Activated CD4-positive, CD25-positive, alpha-beta regulatory T cell treated with anti-CD3 and anti-CD28 coated beads, Interleukin-2, amount 50 U/mL, for 72 hours (primary cell): ENCODE measurements around the gene GPR37.
A peak's percentile ranks its signal among the peaks of the same experiment; 100 is the strongest.

Source experiments
- DNase-seq: peaks from one replicate; pipeline ENCODE4 v3.0.0; 2021

The GPR37 gene

DNA sequence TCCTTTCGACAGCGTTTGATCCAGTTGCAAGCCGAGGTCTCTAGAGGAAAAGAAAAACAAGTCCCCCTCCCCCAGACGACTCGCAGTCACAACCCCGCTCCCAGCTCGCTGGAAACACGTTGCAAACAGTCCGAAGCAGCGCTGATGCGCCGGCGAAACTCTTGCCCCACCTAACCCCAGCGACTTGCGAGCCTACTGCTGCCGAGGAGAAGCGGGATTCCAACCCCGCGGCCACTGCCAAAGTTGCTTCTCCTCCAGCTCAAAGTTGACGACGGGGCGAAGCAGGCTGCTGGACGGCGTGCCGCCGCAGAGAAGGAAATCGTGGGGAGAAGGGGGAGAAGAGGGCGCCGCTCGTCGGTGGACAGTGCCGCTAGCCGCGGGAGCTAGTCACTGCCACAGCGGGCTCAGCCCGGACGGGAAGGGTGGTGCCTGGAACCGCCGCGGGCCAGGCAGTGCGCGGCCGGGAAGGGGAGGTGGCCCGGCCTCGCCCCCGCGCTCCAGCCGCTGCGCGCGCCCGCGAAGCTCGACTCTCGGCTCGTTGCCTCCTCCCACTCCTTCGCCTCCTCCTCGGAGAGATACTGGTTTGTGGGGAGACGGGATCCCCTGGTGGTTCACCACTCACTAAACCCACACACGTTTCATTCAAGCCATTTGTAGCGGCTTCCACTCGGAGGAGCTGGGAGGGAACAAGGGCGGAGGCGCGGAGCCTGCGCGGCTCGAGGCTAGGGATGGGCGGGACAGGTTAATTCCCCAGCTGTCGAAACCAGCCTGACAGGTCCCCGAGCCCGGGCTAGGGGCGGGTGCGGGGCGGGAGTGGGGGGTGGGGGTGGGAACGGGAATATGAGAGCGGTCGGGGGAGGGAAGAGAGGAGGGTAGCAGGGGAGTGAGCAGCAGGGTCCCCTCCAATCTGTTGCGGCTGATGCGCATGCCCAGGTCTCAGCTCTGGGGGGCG is at the start of gene GPR37:
Gene GPR37, minus strand, starts transcription at position 392 of the 952 bp plus-strand sequence. CDS start 816 bp downstream, outside the sequence.
- DNase-seq: peak; percentile 30

DNA sequence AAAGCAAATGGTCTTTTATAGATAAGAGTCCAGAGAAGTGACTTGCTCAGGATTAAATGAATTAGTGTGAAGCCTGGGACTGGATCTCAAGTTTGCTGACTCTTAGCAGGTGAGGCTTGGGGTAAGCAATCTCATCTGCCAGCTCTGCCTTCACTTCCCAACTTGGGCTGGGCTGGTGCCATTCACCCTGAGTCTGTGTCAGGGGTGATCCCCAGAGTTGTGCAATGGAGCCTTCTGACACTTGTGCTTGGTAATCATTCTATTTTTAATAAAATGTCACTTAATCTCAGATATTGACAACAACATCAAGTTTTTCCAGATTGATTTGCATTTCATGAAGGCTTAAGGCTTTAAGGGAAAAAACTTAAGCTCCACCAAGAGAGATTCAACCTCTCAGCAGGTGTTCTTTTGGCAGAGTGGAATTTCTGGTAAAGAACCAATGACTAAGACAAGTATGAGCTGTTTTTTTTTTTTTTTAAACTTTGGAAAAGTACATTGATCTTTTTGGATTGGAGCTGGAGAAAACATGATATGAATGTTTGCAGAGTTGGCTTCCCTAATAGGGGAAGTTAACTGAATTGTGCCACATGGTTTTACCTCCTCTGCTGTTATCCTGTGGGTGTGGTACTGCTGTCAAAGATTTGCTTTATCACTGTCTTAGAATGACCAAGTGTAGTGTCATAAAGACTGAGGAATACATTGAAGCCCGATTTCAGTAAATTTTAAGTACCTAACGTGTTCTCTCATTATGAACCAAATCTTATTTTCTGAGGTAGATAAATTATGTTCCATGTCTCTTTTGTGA is 48.6 kb upstream of the GPR37 start:
- DNase-seq: no peak

- DNase-seq: no peak
Measured at GRCh38 chr7:124812764-124813163, 47.2 kb upstream of the GPR37 start.

DNA sequence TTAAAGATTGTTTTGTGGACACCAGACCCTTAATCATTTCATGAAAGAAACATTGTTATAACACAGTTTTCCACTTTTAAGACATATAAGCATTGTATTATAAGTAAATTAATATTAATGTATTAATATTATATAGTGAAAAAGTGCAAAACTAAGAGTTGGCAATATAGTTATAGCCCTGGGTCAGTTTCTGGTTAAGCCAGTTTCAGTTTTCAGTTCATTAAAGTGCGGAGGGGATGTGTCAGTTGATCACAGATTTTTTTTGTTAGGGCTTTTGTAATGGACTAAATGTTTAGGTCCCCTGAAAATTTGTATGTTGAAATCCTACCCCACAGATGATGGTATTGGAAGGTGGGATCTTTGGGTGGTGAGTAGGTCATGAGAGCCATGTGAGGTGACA is 45.7 kb upstream of the GPR37 start:
- no peak for DNase-seq

DNA sequence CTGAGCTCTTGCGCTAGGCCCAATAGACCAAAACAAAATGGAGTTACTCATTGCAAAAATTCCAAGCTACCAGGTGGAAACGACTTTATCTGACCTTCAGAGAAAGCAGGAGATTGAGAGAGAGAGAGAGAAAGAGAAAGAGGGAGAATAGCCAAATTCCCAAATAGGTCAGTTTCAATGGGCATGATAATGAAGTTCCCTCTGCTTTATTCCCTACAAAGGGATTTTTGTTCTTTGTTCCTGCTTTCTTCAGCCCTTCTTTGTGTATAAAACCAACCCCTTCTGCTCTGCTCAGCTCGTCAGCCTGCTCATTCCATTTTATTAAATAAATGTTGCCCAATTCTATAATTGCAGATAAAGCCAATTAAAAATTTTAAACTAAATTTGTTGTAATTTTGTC is 45.0 kb upstream of the GPR37 start:
- DNase-seq: no peak

DNA sequence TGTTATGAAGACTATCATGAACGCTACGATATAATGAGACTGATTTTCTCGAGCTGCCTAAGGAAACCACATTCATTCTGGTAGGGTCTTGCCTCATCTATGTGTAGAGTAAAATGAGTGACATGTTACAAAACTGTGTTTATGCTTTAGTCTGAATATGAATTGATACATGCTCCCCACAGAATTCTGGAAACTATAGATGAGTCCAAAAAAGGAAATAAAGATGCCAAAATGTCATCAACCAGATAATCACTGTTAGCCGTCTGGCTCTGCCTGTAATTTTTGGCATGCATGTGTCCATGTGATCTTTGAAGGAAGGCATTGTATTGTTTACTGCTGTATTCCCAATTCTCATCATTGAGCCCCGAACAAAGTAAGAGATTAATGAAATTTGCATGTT is 42.6 kb upstream of the GPR37 start:
- DNase-seq: no peak

DNA sequence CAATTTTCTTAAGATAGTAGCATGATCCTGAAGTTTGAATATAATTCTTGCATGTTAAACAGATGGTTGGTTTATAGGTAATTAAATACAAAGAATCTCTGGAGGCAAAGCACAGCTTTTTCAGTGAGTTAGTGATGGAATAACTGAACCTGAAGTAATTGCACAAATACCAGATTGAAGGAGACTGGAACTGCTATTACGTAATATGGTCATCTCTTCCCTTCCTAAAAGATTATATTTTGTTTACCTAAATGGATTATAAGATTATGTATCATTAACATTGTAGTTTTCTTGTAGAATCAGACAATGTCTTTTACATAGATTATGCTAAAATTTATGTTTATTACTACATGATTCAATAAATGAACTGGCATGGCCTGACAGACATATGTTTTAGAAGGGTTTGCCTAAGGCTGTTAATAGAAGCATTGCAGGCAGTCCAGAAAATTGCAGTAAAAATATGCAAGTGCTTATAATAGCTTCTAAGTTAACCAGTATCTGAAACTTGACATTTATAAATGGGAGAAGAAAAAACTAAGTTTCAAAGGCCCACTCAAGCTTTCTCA is 35.8 kb upstream of the GPR37 start:
- DNase-seq: no peak

DNA sequence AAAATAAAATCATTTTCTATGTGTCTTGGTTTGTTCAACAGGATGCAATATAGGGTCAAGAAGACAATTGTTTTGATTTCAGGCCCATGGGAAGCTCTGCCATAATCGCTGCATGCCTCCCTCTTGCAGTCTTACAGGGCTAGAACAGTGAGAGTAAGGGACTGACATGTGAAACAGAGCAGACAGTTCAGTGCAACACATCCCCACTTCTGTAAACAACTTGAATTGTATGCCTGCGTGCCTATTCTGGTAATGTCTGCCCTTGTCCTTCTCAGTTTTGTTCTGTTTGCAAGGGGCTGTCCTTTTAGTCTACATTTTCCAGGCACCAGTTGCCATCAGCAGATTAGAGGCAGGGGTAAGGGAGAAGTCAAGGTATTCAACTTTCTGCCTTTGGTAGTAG is 34.8 kb upstream of the GPR37 start:
- no peak for DNase-seq

- no peak for DNase-seq
Measured at GRCh38 chr7:124799448-124799847, 33.9 kb upstream of the GPR37 start.

DNA sequence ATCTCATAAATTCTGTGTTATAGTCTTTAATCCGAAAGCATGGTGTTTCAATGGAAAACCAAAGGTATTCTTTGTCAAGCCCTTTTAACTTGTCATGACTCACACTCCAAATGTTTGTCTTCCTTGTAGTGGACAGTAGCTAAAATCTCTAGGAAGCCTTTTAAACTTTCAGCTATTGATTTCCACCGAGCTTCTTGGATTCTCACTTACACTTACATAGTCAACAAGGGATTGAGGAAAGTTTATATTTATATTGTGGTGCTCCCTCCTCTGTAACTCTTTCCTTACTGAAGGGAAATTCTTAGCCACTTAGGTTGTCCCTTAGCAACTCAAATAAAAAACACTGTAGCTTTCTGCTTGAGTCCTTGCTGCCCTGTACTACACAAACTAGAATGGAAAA is 31.2 kb upstream of the GPR37 start:
- no peak for DNase-seq

DNA sequence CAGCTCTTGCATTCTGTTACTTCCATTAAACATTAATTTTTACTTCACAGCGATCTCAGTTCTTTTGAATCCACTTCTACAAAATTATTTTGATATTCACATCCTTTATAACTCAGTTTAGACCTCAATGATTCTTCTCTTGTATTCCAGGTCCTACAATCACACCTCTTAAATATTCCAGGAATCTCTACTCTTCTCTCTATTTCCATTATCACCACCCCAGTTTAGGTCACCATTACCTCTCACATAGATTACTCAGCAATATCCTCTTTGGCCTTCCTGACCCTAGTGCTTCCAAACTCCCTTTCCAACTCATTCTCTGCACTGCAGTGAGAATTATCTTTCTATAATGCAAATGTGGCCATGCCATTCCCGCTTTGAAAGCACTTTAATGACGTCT is 27.1 kb upstream of the GPR37 start:
- DNase-seq: no peak

- no peak for DNase-seq
Measured at GRCh38 chr7:124792002-124792401, 26.4 kb upstream of the GPR37 start.

DNA sequence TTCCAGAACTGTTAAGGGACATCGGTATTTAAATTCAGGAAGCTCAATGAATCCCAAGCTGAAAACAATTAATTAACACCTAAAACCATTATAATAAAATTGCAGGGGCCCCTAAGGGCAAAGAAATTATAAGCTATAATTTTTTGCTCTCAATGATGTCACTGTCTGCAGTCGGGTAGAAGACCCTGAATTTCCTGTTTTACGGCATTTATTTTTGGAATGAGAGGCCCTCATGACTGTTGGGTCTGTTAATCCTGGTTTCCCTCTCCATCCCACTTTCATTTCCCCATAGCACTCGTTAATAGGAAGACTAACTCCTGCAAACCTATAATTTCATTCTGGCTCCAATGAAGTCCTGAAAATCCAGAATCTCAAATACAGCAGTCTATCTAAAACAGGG is 25.8 kb upstream of the GPR37 start:
- DNase-seq: no peak

DNA sequence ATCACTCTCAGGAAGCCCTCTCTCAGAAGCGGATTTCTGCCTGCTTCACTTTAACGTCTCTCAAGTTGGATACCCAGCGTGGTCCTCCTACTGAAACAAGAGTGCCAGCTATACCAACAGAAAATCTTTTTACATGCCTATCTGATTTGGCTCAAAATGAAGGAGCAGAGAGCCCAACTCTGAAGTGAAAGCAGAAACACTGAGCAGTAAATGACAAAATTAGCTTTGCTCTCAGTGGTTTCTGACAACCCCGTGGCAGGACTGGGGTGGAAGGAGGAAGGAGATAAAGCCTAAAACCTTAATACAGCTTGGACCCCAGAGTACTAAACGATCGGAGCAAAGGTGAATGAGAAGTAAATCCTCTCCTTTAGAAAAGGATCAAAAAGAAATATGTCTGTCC is 25.1 kb upstream of the GPR37 start:
- DNase-seq: no peak

DNA sequence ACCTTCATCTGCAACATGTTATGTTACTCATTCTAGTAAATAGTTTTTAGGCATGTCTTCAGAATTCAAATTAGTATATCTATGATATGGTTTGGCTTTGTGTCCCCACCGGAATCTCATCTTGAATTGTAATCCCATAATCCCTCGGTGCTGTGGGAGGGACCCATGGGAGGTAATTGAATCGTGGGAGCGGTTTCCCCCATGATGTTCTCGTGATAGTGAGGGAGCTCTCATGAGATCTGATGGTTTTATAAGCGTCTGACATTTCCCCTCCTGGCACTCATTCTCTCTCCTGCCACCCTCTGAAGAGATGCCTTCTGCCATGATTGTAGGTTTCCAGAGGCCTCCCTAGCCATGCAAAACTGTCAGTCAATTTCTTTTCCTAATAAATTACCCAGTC is 20.4 kb upstream of the GPR37 start:
- DNase-seq: no peak

DNA sequence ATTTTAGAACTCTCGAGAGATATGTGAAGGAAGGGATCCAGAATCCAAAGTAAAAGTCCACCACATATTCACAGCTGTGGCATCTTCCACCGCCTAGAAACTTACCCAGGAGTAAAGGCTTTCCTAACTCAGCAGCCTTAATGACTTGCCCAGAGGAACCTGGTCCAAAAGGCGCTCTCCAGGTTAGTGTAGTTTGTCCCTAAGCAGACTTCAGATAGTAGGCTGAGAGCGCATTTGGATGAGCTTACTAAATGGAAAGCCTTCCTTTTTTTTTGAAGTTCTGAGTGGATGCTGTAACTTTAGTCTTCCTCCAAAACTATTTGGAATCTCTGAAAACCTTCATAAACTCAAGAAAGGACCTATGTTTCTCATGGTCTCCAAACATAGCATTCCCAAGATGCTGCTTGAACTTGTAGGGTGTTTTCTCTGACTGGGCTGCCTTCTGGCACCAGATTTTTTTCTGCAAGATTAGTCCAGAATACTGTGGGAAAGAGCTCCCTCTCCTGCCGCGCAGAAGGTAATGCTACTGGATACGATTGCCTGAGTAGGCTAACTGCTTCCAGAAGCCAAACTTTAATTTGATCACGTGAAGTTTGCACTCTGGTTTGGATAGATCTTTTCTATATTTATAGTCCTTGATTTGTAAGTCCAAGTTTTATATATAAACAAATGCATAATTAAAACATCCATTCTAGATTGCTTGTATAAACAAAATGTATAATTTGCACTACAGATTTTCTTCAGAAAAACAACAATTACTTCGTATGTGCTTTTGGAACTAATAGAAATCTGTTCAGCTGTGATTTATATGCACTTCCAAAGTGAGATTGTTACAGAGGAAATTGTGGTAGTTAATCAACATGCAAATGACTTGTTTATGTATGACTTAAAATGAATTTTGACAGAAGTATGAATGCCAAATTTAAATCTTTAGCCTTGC is 19.6 kb upstream of the GPR37 start:
- DNase-seq: no peak

DNA sequence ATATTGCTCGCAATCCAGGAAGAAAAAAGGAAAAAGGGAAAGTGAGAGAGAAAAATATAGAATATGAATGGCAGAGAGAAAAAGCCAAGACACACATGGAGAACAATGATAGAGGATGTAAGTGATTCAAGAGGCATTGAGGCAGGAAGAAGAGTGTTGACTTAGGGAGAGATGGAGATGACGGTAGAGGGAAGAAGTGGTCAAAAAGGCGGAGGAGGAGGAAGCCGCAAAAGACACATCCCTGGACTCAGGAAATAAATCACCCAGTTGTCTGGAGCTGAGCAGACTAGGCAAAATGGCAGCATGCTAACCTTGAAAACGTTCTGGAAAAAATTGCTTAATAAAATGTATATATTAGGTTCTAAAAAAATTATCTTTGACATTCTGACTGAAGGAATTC is 17.7 kb upstream of the GPR37 start:
- no peak for DNase-seq

GRCh38 chr7:124781907-124782734 is 16.5 kb upstream of the GPR37 start:
- DNase-seq: no peak

- DNase-seq: no peak
Measured at GRCh38 chr7:124781418-124781817, 15.8 kb upstream of the GPR37 start.

DNA sequence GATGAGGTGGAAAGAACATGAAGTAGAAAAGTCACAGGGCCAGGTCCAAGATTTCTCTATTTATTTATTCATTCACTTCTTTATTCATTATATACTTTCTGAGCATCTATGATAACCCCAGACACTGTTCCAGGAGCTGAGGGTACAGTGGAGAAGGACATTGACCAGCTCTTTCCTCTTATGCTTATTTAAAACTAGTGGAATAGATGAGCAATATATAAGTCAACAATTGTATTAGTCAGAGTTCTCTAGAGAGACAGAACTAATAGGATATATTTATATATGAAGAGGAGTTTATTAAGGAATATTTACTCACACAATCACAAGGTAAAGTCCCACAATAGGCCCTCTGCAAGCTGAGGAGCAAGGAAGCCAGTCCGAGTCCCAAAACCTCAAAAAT is 15.0 kb upstream of the GPR37 start:
- DNase-seq: no peak

- no peak for DNase-seq
Measured at GRCh38 chr7:124780056-124780455, 14.5 kb upstream of the GPR37 start.

DNA sequence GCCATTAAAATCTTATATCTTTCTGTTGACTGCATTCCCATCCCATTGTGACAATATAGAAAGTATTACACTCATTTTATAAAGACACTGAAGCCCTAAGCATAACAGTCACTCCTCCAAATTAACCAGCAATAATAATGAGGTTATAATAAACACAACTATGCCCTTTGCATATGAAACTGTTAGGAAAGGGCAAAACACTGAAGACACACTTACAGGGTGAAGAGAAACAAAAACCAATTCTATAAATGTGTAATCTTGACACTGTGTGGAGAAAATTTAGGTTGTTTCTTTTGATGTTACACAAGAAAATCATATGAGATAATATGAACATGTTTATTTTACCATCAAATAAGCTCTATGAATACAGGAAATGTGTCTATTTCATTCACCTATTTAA is 14.0 kb upstream of the GPR37 start:
- DNase-seq: no peak
